ENCODE data around the gene GALNS. TPM values are rescaled to one million over a fixed set of nuclear protein-coding genes. Genes with fewer than 3 reads are reported as not detected.

Gene GALNS
- total and polyA plus RNA-seq, 2 of the 8 experiments (the other 6 are each of a cell fraction or from before 2014, with no cell fraction given) = 8.9 to 17.8 TPM

GRCh38 chr16:88855736-88856121 is 1.0 kb downstream of the GALNS start:
- no peak for DNase-seq (ENCODE audit: low read depth in 1 of 2, low spot score in 2 of 2)
- Histone ChIP-seq H4K20me1 (replicated peaks in 1 of 2; ENCODE audit: control insufficient read depth in 1 of 2, insufficient read depth in 2 of 2, low read length in 2 of 2) (peaks cover 4 to 10% of the 10 kb centered on the region in 2 experiments), H4K8ac (ENCODE audit: extremely low read depth, insufficient read depth, low read length) (peak overlapping the region; percentile 54; the same call in 1 of the 2 replicates), H3K56ac (replicated peaks; ENCODE audit: insufficient read length, low read depth, low read length) (no peak overlapping the region), H3K79me1 (ENCODE audit: low read depth, low read length) (peaks cover 4% of the 10 kb centered on the region; the same call in 1 of the 2 replicates), H3K4me1 (replicated peaks in 1 of 4; ENCODE audit: control insufficient read depth in 3 of 4, insufficient read depth in 4 of 4, low read length in 3 of 4) (peaks cover 0 to 5% (median 3%) of the 10 kb centered on the region in 4 experiments; a peak in 5 of 7 replicates), H3K9ac (replicated peaks in 1 of 4; ENCODE audit: extremely low read depth in 1 of 4, low read depth in 3 of 4, low read length in 3 of 4) (no peak overlapping the region), H2AK5ac (ENCODE audit: low read depth, low read length) (no peak overlapping the region), H2AFZ (ENCODE audit: low read length) (no peak overlapping the region), H4K91ac (replicated peaks; ENCODE audit: insufficient read length, low read length) (no peak overlapping the region), H2BK12ac (ENCODE audit: low read depth, low read length) (no peak overlapping the region), H3K79me2 (ENCODE audit: control insufficient read depth in 1 of 2, insufficient read depth in 2 of 2, low read length in 2 of 2) (peaks cover 0 to 12% of the 10 kb centered on the region in 2 experiments; a peak in 1 of 4 replicates), H3K4ac (replicated peaks; ENCODE audit: insufficient read length, low read depth, low read length) (no peak overlapping the region), H3K27ac (ENCODE audit: low read depth, low read length) (no peak overlapping the region), H2BK120ac (replicated peaks; ENCODE audit: low read depth, low read length) (no peak overlapping the region), H2BK20ac (ENCODE audit: low read length) (no peak overlapping the region), H3K4me2 (ENCODE audit: insufficient read depth in 1 of 2, low read depth in 2 of 2, low read length in 2 of 2) (peak overlapping the region; percentile 49 to 83), H3K18ac (ENCODE audit: extremely low read depth, low read length) (no peak overlapping the region; the same call in 1 of the 2 replicates), H3K4me3 (ENCODE audit: extremely low read depth in 1 of 4, insufficient read depth in 2 of 4, low read depth in 3 of 4, low read length in 4 of 4) (peak overlapping the region; percentile 51 to 91 (median 64)), H4K5ac (ENCODE audit: insufficient read length, low read depth, low read length) (no peak overlapping the region), H2BK5ac (ENCODE audit: low read depth, low read length) (no peak overlapping the region; the same call in 1 of the 2 replicates), H3K36me3 (ENCODE audit: control insufficient read depth in 2 of 4, insufficient read depth in 4 of 4, low read length in 3 of 4) (peaks cover 5 to 17% (median 13%) of the 10 kb centered on the region in 4 experiments), H3K23ac (ENCODE audit: insufficient read length) (no peak overlapping the region), H3K23me2 (ENCODE audit: low read depth, low read length) (peaks cover 2% of the 10 kb centered on the region), H2BK15ac (ENCODE audit: low read length) (no peak overlapping the region), H3K27me3 (replicated peaks in 1 of 4; ENCODE audit: control insufficient read depth in 3 of 4, extremely low read depth in 1 of 4, insufficient read depth in 3 of 4, low read length in 3 of 4) (no peaks in the 10 kb centered on the region), H3K14ac (ENCODE audit: insufficient read length) (no peak overlapping the region), H3K9me3 (ENCODE audit: insufficient read depth in 2 of 2, low read depth in 1 of 2, low read length in 1 of 2) (peaks cover 0 to 5% of the 10 kb centered on the region in 2 experiments; a peak in 1 of 4 replicates)
- WGBS, 2 experiments (ENCODE audit: extremely low coverage in 1 of 2, insufficient coverage in 1 of 2, insufficient read length in 1 of 2, insufficient replicate concordance in 2 of 2, low coverage in 1 of 2, low lambda C conversion rate in 2 of 2, missing lambda C conversion rate in 1 of 2) = 84% methylated on average over 13 of the region's 13 CpGs; no CpG with 5 or more reads in 1 of the 2 experiments
- FAIRE-seq = no peak
- no peak for TF ChIP-seq SP4 (IDR thresholded peaks at IDR 0.05; ENCODE audit: low read length)
- TF ChIP-seq RNF2 (IDR thresholded peaks at IDR 0.05; ENCODE audit: borderline replicate concordance, low read depth, low read length, missing control alignments, poor library complexity, severe bottlenecking) = no peak
- TF ChIP-seq CREB1 (IDR thresholded peaks at IDR 0.05) = no peak
- TF ChIP-seq RBBP5 (IDR thresholded peaks at IDR 0.05; ENCODE audit: borderline replicate concordance, low read depth, low read length) = 0 out of 2 replicates have a peak, but pooled peaks have one; percentile 11
- TF ChIP-seq SUZ12 (IDR thresholded peaks at IDR 0.05; ENCODE audit: low read length) = no peak
- 0 out of 2 replicates have a peak, but pooled peaks have one; percentile 14 for TF ChIP-seq TCF12 (IDR thresholded peaks at IDR 0.05; ENCODE audit: low read depth, low read length)
- CTCF ChIA-PET (ENCODE audit: partially characterized antibody) = interaction anchor here (0.9 to 1.3 kb wide), 2 partner anchors 10 to 40 kb away, joined by 3 to 5 read pairs; no protein-coding TSS in a partner anchor
- POLR2A ChIA-PET (ENCODE audit: partially characterized antibody) = interaction anchor here (3.4 kb wide), 1 partner anchor 44 kb away, joined by 25 read pairs; the partner anchor contains the start of gene APRT
